Kidney (tissue), 14 donors: ENCODE results near the gene FOXC2. TPM values are rescaled to one million over a fixed set of nuclear protein-coding genes. Genes with fewer than 3 reads are reported as not detected.

Experiments
- DNase-seq, 5 donors: peaks; one replicate each; pipeline ENCODE4 v3.0.0-alpha.2; 2013 to 2020
- FAIRE-seq: peaks from 2 replicates; lab custom pipeline; 2012; peaks lifted over from hg19 to GRCh38; lab: Jason Lieb, UNC
- H3K27ac ChIP-seq, 2 donors: one replicate each; pipeline ENCODE4 v1.7.0; 2013; ENCODE audit warnings: low read depth in 2 of 2, low read length in 2 of 2, inconsistent platforms in 1 of 2
- H3K27me3 ChIP-seq: one replicate; pipeline ENCODE4 v1.7.1; 2013; ENCODE audit warnings: low read length, inconsistent platforms; ENCODE audit not compliant: control insufficient read depth, insufficient read depth
- H3K36me3 ChIP-seq, 3 donors: one replicate each; pipeline versions ENCODE4 v1.7.0 to v1.7.1; 2013; ENCODE audit warnings: low read length in 3 of 3, control low read depth in 1 of 3, inconsistent platforms in 1 of 3; ENCODE audit not compliant: insufficient read depth in 3 of 3, control insufficient read depth in 2 of 3
- H3K4me1 ChIP-seq, 3 donors: one replicate each; pipeline versions ENCODE4 v1.7.0 to v1.7.1; 2013; ENCODE audit warnings: low read length in 3 of 3, inconsistent platforms in 1 of 3, low read depth in 1 of 3; ENCODE audit not compliant: control insufficient read depth in 2 of 3, insufficient read depth in 2 of 3
- H3K4me3 ChIP-seq, 3 donors: one replicate each; pipeline versions ENCODE4 v1.7.0 to v1.8.1; 2013; ENCODE audit warnings: low read length in 3 of 3, control low read depth in 1 of 3, inconsistent platforms in 1 of 3
- H3K9ac ChIP-seq, 3 donors: one replicate each; pipeline versions ENCODE4 v1.7.0 to v1.7.1; 2013; ENCODE audit warnings: low read length in 3 of 3, control low read depth in 1 of 3, inconsistent platforms in 1 of 3
- H3K9me3 ChIP-seq, 3 donors: one replicate each; pipeline versions ENCODE4 v1.7.0 to v1.7.1; 2013; ENCODE audit warnings: low read length in 3 of 3, control low read depth in 1 of 3, inconsistent platforms in 1 of 3; ENCODE audit not compliant: control insufficient read depth in 2 of 3, insufficient read depth in 1 of 3
- intact Hi-C: fragments of 100-400 bp; cut with DNase I; formaldehyde crosslinking; loops from one replicate; pipeline ENCODE4 v1.11.1; 2022
- polyA plus RNA-seq: library from polyadenylated mRNA; stranded (reverse); fragments of 350-450 nt; fragmentation: Illumina TruSeq; extraction: RNeasy Lipid Tissue Mini Kit (QIAGEN cat#74804); gene quantifications from one replicate; pipeline ENCODE4 v1.2.3, GENCODE V29; 2014; ENCODE audit warnings: low read depth, low replicate concordance; ENCODE audit not compliant: insufficient read depth
- total RNA-seq: library from RNA; stranded (reverse); fragmentation: NEBNext Ultra II Directional; extraction: Animal tissue kit (Norgen Biotek cat#: 25700); gene quantifications from one replicate; pipeline ENCODE4 v1.2.1, GENCODE V29; 2021
- TF ChIP-seq, protein P1 (sequence below): IDR thresholded peaks from 3 replicates; pipeline ENCODE4 v1.5.1; 2012; ENCODE audit warnings: mild to moderate bottlenecking, moderate library complexity, borderline replicate concordance; ENCODE audit not compliant: insufficient read depth; ENCODE audit errors: extremely low read depth
- donor health status: control.
- donor health status: control.
- donor health status: control.
- donor health status: control.
- donor health status: control.
- donor health status: DM: yes; HTN: yes; CAD: no.
- donor health status: Normal renal cell carcinoma (clear cell type).

The FOXC2 gene
- total and polyA plus RNA-seq, 2 donors from 2014 or later: 3.8 to 6.3 TPM

DNA sequence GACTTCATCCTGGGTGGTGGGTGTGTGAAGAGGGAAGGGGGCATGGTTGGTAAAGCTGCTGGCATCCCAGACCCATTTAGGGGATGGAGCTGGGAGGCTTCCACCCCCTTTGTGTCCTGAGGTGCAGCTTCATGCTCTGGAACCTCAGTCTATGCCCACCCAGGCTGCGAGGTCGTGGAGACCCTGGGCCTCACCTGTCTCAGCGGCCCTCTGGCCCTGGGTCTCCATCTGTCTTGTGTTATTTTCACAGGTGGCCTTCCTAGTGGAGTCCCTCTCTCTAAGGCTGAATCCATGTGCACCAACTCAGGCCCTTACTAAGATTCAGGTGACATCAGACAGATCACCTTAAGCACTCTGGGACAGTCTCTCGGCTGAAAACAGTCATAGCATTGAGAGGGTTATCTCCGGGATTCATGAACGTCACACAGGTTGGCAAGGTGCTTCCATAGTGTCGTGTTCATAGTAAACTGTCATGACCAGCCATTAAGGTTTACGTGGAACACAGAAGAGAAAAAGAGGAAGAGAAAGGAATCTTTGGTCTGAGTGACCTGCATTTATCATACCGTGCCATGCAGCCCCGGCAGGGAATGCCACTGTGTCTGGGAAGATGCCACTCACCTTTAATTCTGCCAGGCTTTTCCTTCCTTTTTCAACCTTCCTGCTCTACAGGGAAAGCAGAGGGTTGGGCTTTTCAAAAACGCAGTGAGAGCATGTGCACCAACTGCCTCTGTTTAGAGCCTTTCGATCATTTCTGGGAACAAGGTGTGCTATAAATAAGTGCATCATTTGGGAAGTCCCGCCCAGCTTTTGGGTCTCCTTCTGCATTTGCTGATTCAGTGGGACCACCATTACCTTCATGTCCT is 7.2 kb downstream of the FOXC2 start:
- Histone ChIP-seq H3K9me3 (no peaks in the 10 kb centered on the region), H3K9ac (no peak overlapping the region), H3K4me3 (no peak overlapping the region), H3K27me3 (peaks cover 3% of the 10 kb centered on the region), H3K27ac (peak overlapping the region; percentile 11 to 48), H3K36me3 (peaks cover 0 to 2% (median 0%) of the 10 kb centered on the region in 3 donors), H3K4me1 (peaks cover 0 to 10% (median 2%) of the 10 kb centered on the region in 3 donors)
- FAIRE-seq: no peak
- TF ChIP-seq, protein P1, sequence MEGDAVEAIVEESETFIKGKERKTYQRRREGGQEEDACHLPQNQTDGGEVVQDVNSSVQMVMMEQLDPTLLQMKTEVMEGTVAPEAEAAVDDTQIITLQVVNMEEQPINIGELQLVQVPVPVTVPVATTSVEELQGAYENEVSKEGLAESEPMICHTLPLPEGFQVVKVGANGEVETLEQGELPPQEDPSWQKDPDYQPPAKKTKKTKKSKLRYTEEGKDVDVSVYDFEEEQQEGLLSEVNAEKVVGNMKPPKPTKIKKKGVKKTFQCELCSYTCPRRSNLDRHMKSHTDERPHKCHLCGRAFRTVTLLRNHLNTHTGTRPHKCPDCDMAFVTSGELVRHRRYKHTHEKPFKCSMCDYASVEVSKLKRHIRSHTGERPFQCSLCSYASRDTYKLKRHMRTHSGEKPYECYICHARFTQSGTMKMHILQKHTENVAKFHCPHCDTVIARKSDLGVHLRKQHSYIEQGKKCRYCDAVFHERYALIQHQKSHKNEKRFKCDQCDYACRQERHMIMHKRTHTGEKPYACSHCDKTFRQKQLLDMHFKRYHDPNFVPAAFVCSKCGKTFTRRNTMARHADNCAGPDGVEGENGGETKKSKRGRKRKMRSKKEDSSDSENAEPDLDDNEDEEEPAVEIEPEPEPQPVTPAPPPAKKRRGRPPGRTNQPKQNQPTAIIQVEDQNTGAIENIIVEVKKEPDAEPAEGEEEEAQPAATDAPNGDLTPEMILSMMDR: no peak
- peak in 1 of 5 donors; percentile 19 for DNase-seq
- intact Hi-C loops: no loop called here

DNA sequence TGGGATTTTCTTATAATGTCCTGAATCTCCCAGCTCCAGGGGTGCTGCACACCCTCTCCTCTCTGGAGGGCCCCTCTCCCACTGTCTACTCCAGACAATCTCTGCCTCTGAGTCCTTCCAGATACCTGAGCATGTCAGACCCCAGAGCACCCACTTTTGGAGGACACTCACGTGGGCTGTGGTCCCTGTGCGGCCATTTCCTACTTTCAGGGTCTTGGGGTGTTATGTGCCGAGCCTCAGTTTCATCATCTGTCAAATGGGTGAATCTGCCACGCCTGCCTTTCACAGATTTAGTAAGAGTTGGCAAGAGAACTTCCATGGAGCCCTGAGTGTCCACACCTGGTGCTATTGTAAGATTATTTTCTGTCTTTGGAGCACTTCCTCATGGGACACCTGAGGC is 8.0 kb downstream of the FOXC2 start:
- Histone ChIP-seq H3K36me3 (peaks cover 0 to 2% (median 0%) of the 10 kb centered on the region in 3 donors), H3K27ac (no peak overlapping the region), H3K4me1 (peaks cover 0 to 10% (median 2%) of the 10 kb centered on the region in 3 donors), H3K27me3 (peaks cover 2% of the 10 kb centered on the region), H3K9ac (no peak overlapping the region), H3K4me3 (no peak overlapping the region), H3K9me3 (no peaks in the 10 kb centered on the region)
- FAIRE-seq: no peak
- intact Hi-C loops: no loop called here
- TF ChIP-seq, protein P1: no peak
- no peak for DNase-seq

- no peak for DNase-seq
- no peak for FAIRE-seq
- H3K27ac ChIP-seq: peak overlapping the region; percentile 39 to 62
- peak overlapping the region in 1 of 3 donors; percentile 22 for H3K4me3 ChIP-seq
- peaks cover 0 to 2% (median 0%) of the 10 kb centered on the region in 3 donors for H3K36me3 ChIP-seq
- intact Hi-C loops: no loop called here
- H3K9me3 ChIP-seq: no peaks in the 10 kb centered on the region
- H3K9ac ChIP-seq: peak overlapping the region in 1 of 3 donors; percentile 40
- TF ChIP-seq, protein P1: no peak
- peaks cover 2% of the 10 kb centered on the region for H3K27me3 ChIP-seq
- H3K4me1 ChIP-seq: peaks cover 0 to 10% (median 2%) of the 10 kb centered on the region in 3 donors
These were observed 8.6 kb downstream of the FOXC2 start for GRCh38 chr16:86575095-86575685.
